Muscle of back (tissue), 11 donors: ENCODE results near the gene ABCA6. TPM values are rescaled to one million over a fixed set of nuclear protein-coding genes. Genes with fewer than 3 reads are reported as not detected.
A peak's percentile ranks its signal among the peaks of the same experiment; 100 is the strongest.
"Not testable (repeated sequence)": the region's sequence is repeated elsewhere in the genome, so short reads cannot be mapped to it uniquely, and the experiment has no call there.

Experiments
- DNase-seq, 3 donors: peaks; one replicate each; pipeline versions ENCODE4 v3.0.0 to v3.0.0-alpha.2; 2013
- polyA plus RNA-seq, 10 donors: library from polyadenylated mRNA; unstranded; fragments of 120-200 nt; gene quantifications; one replicate each; pipeline ENCODE4 v1.2.1, GENCODE V29; 2013; ENCODE audit not compliant: insufficient read length in 10 of 10

ABCA6 gene
- polyA plus RNA-seq, 10 donors: 8.3 to 16.5 (median 10.2) TPM

DNA sequence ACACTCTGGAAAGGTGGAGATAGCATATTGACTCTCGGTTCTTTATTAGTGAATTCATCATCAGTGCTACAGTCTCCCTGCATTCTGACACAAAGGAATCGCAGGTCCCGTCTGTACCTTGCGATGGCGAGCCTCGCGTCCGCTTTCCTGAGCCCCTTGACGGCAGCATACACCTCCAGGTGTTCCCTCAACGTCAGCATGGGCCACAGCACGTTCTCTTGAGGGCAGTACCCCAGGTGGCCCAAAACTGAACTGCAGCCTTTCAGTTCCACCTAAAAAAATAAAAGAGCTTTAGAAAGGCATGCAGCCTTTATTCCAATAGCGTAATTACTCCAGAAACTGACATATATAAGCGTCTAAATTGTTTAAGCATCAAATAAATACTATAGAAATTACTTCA, 56.8 kb downstream of the ABCA6 start:
- no peak for DNase-seq

GRCh38 chr17:69082696-69083095, 59.0 kb downstream of the ABCA6 start:
- no peak for DNase-seq

- DNase-seq: no peak
Measured at GRCh38 chr17:69078864-69079263, 62.8 kb downstream of the ABCA6 start.

GRCh38 chr17:69075823-69076222, 65.9 kb downstream of the ABCA6 start:
- no peak for DNase-seq

DNA sequence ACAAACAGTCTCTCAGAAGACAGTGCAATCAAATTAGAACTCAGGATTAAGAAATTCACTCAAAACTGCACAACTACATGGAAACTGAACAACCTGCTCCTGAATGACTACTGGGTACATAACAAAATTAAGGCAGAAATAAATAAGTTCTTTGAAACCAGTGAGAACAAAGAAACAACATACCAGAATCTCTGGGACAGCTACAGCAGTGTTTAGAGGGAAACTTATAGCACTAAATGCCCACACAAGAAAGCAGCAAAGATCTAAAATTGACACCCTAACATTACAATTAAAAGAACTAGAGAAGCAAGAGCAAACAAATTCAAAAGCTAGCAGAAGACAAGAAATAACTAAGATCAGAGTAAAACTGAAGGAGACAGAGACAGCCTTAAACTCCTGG, 68.3 kb downstream of the ABCA6 start:
- not testable (repeated sequence) for DNase-seq

DNA sequence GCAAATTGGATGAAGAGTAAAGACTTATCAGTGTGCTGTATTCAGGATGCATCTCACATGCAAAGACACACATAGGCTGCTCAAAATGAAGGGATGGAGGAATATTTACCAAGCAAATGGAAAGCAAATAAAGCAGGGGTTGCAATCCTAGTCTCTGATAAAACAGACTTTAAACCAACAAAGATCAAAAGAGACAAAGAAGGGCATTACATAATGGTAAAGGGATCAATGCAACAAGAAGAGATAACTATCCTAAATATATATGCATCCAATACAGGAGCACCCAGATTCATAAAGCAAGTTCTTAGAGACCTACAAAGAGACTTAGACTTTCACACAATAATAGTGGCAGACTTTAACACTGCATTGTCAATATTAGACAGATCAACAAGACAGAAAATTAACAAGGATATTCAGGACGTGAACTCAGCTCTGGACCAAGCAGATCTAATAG, 68.9 kb downstream of the ABCA6 start:
- DNase-seq: not testable (repeated sequence)

DNA sequence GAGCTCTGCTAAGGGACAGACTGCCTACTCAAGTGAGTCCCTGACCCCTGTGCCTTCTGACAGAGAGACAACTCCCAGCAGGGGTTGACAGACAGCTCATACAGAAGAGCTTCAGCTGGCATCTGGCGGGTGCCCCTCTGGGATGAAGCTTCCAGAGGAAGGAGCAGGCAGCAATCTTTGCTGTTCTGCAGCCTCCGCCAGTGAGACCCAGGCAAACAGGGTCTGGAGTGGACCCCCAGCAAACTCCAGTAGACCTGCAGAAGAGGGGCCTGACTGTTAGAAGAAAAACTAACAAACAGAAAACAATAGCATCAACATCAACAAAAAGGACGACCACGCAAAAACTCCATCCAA, 70.5 kb downstream of the ABCA6 start:
- DNase-seq: not testable (repeated sequence)

- DNase-seq: not testable (repeated sequence)
Measured at GRCh38 chr17:69070378-69071232, 71.1 kb downstream of the ABCA6 start.

DNA sequence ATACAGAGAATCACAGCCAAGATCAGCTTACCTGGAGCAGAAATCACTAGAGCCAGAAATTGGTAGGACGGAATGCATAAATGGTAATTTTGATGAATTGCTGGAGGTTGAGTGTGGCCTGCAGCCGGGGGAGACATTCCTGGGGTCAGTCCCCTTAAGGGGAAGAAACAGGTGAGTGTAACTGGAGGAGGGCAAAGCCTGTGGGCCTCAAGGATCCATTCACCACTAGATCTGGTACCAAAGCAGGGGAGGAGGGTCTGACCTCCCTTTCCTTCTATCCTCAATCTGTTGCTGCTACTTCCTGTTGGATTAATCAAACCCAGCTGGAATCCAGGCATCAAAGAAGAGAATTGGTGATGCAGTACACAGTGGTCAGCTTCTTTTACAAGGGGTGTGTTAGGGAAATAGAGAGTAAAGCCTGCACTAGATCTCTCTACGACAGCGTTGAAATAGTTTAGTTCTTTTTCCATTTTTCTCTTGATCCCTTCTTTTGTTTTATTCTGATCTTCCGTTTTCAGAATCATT, 72.4 kb downstream of the ABCA6 start:
- no peak for DNase-seq

- no peak for DNase-seq
Measured at GRCh38 chr17:69067274-69068047, 74.2 kb downstream of the ABCA6 start.

GRCh38 chr17:69066482-69066881, 75.2 kb downstream of the ABCA6 start:
- DNase-seq: no peak

- DNase-seq: no peak
Measured at GRCh38 chr17:69065113-69065512, 76.6 kb downstream of the ABCA6 start.

DNA sequence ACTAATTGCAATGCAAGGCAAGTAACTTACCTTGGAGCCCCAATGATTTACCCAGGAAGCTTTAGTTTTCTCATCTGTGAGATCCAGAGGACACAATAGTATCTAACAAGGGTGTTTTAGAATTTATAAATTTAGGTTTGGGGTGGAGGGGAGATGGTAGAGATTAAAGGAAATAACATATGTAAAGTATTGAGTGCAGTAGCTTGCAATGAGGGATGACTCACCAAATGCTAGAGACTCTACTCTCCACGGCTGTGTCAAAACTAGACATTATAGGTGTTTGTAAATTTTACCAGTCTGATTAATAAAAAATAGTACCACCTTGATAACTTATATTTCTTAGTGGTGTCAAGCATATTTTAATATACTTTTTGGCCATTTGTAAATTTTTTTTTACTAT, 77.2 kb downstream of the ABCA6 start:
- no peak for DNase-seq

DNA sequence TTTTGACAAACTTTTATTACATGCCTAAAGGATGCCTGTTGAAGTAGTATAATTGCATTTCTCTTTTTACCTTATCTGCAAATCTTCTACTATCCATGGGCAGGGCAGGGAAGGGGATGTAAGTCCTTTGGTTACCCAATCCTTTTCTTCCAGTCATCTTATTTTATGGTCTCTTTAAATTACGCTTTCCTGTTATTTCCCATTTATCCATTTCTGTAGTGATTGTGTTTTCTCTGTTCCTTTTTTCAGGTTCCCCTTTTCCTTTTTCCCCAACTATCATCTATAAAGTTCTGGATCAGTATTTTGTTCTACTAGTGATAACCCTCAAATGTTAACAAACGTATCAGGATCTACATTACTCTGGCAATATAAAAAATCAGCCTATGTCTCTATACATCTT, 77.7 kb downstream of the ABCA6 start:
- DNase-seq: no peak

GRCh38 chr17:69062860-69063581, 78.7 kb downstream of the ABCA6 start:
- peak in 2 of 3 donors; percentile 24 to 58 for DNase-seq

DNA sequence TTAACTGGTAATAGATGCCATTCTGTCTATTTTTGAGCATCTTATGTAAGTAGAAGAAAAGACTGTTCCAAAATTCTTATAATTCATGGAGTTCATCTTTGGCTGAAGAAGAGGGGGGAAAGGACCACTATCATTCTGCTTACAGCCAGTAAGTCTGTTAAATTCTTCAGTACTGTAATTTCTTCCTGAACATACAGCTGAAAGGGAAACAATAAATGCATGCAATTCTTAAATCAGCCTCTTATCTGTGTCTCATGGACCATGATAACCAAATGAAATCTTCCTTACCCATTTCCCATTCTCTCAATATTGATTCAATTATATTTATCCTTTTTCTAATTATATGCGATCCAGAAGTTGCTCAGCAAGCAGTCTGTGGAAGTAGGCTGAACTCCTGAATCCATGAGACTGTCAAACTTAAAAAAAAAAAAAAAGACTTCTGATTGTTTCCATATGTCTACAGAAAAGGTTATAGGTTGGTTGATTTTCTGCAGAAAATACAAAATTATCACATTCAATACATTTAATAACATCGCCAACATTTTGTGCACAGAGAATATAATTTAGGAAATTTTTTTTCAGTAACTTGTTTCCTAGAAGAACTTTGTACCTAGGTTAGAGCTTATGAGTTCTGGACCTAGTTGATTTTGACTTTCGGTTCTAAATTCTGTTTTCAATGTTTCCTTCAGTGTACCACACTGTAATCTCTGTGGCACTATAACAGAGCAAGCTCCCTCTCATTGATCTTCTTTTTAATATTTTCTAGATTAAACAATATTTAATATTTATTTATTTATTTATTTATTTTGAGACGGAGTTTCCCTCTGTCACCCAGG, 79.8 kb downstream of the ABCA6 start:
- peak in 2 of 3 donors; percentile 35 to 77 for DNase-seq

- peak; percentile 84 to 94 (median 88) for DNase-seq
Measured at GRCh38 chr17:69060822-69061221, 80.9 kb downstream of the ABCA6 start, which contains the start of gene ABCA9. ABCA9 (minus strand) TSS chr17:69060927; CDS start chr17:69051126, 9,801 bp downstream.

- DNase-seq: peak in 2 of 3 donors; percentile 14 to 74
Measured at GRCh38 chr17:69059458-69060175, 82.1 kb downstream of the ABCA6 start.

DNA sequence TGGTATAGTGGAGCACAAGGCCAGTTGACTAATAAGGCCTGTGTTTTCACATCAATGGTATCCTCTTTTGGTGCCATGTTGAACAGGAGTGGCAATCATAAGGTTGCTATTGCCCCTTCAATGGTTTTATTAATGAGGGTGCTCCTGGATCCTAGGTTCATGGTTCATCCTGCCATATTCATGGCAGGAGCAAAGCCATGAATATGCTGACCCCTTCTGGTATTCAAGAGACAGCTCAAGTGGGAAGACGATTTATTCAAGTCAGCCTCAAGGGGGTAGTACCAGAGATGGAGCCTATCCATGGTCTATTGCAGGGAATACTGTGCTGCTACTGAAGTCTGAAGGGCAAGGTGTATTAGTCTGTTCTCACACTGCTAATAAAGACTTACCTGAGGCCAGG, 83.5 kb downstream of the ABCA6 start:
- DNase-seq: no peak

DNA sequence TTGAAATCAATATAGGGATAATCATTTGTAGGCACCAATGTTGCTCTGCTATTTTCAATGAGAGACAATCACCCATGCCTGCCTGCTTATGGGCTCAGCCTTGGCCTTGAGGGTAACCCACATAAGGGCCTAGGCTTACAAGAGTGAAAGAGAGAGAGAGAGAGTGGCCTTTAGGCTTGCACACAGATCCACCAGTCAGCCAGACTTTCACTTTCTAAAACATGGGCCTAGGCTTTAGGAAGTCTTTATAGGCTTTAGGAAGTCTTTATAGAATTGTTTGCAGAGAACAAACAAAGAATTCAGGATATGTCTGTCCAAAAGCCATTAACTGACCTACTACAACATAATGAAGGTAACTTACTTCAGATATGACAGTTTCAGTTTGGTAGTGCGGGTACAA, 84.4 kb downstream of the ABCA6 start:
- DNase-seq: no peak
